DND-41 (cell line): ENCODE measurements around the gene DLG2.
"Not testable (repeated sequence)": the region's sequence is repeated elsewhere in the genome, so short reads cannot be mapped to it uniquely, and the experiment has no call there.

ENCODE experiments used
- ATAC-seq: fragments of 200-7000 bp; cut with Tn5 transposase; 3 replicates; pipeline ENCODE4 v1.9.1; 2021; ENCODE audit warnings: low read depth; ENCODE audit not compliant: insufficient read depth
- DNase-seq: peaks from one replicate; pipeline ENCODE4 v3.0.0-alpha.2; 2020
- H2AFZ ChIP-seq: 2 replicates; pipeline ENCODE4 v1.6.0; 2012; ENCODE audit warnings: low read depth, low read length
- H3K27ac ChIP-seq: 2 replicates; pipeline ENCODE4 v1.5.1; 2012; ENCODE audit warnings: low read length, inconsistent platforms
- H3K27me3 ChIP-seq: fragments of 200-600 bp; sonication (generic); 2 replicates; pipeline ENCODE4 v1.6.0; 2012; ENCODE audit warnings: low read length, mild to moderate bottlenecking, inconsistent platforms; ENCODE audit not compliant: insufficient read depth, poor library complexity
- H3K36me3 ChIP-seq: 2 replicates; pipeline ENCODE4 v1.5.1; 2012; ENCODE audit warnings: low read length, inconsistent platforms; ENCODE audit not compliant: insufficient read depth
- H3K4me1 ChIP-seq: 2 replicates; pipeline ENCODE4 v1.5.1; 2012; ENCODE audit warnings: mild to moderate bottlenecking, low read length; ENCODE audit not compliant: insufficient read depth
- H3K4me2 ChIP-seq: 2 replicates; pipeline ENCODE4 v1.6.0; 2012; ENCODE audit warnings: mild to moderate bottlenecking, moderate library complexity, low read length, inconsistent platforms; ENCODE audit not compliant: insufficient read depth
- H3K4me3 ChIP-seq, 2 experiments: fragments of 200-600 bp in 1 of 2; shearing (Covaris generic) in 1 of 2; 2 replicates each; pipeline ENCODE4 v1.5.1; 2012 to 2016; ENCODE audit warnings: inconsistent platforms in 2 of 2, low read length in 2 of 2, mild to moderate bottlenecking in 2 of 2, low read depth in 1 of 2, moderate library complexity in 1 of 2
- H3K79me2 ChIP-seq: 2 replicates; pipeline ENCODE4 v1.6.0; 2012; ENCODE audit warnings: low read length, inconsistent platforms; ENCODE audit not compliant: insufficient read depth
- H3K9ac ChIP-seq: 2 replicates; pipeline ENCODE4 v1.6.0; 2012; ENCODE audit warnings: low read depth, mild to moderate bottlenecking, inconsistent platforms, low read length, moderate library complexity
- H3K9me3 ChIP-seq: 2 replicates; pipeline ENCODE4 v1.5.1; 2012; ENCODE audit warnings: low read length, moderate library complexity, mild to moderate bottlenecking, inconsistent platforms; ENCODE audit not compliant: insufficient read depth, severe bottlenecking
- H4K20me1 ChIP-seq: 2 replicates; pipeline ENCODE4 v1.6.0; 2012; ENCODE audit warnings: low read length; ENCODE audit not compliant: insufficient read depth
- EZH2 ChIP-seq: IDR thresholded peaks from 3 replicates; pipeline ENCODE4 v1.6.1; 2012; ENCODE audit warnings: borderline replicate concordance, low read depth, mild to moderate bottlenecking, moderate library complexity, low read length, inconsistent platforms; ENCODE audit not compliant: severe bottlenecking
- TF ChIP-seq, protein P1 (sequence below): IDR thresholded peaks from 2 replicates; pipeline ENCODE4 v1.5.1; 2012; ENCODE audit warnings: borderline replicate concordance, low read length, moderate library complexity, mild to moderate bottlenecking; ENCODE audit not compliant: poor library complexity, severe bottlenecking; ENCODE audit errors: extremely low read depth

The DLG2 gene

DNA sequence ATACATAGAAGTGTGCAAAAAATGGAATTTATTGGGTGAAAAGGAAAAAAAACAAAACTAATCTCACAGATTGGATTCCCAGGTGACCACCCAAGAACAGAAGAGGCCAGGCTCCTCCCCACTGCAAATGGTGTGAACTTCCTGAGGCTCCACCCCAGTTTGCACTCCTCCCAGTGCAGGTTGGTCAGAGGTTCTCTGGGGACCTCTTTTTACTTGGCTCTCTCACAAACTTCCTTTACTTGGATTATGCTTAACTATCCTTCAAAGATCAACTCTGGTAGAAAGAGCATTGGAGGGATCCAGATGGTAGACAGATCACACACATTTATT lies 2202.0 kb downstream of the DLG2 start:
- ATAC-seq (no peak), DNase-seq (no peak)
- Histone ChIP-seq H3K27ac (no peak overlapping the region), H3K4me2 (no peak overlapping the region), H3K9me3 (peaks cover 8% of the 10 kb centered on the region), H3K36me3 (no peaks in the 10 kb centered on the region), H4K20me1 (no peaks in the 10 kb centered on the region), H3K9ac (no peak overlapping the region), H3K4me1 (no peaks in the 10 kb centered on the region), H3K79me2 (no peaks in the 10 kb centered on the region), H3K4me3 (no peak overlapping the region), H2AFZ (no peak overlapping the region), H3K27me3 (no peaks in the 10 kb centered on the region)
- TF ChIP-seq, protein P1, sequence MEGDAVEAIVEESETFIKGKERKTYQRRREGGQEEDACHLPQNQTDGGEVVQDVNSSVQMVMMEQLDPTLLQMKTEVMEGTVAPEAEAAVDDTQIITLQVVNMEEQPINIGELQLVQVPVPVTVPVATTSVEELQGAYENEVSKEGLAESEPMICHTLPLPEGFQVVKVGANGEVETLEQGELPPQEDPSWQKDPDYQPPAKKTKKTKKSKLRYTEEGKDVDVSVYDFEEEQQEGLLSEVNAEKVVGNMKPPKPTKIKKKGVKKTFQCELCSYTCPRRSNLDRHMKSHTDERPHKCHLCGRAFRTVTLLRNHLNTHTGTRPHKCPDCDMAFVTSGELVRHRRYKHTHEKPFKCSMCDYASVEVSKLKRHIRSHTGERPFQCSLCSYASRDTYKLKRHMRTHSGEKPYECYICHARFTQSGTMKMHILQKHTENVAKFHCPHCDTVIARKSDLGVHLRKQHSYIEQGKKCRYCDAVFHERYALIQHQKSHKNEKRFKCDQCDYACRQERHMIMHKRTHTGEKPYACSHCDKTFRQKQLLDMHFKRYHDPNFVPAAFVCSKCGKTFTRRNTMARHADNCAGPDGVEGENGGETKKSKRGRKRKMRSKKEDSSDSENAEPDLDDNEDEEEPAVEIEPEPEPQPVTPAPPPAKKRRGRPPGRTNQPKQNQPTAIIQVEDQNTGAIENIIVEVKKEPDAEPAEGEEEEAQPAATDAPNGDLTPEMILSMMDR = no peak
- TF ChIP-seq EZH2 = no peak

DNA sequence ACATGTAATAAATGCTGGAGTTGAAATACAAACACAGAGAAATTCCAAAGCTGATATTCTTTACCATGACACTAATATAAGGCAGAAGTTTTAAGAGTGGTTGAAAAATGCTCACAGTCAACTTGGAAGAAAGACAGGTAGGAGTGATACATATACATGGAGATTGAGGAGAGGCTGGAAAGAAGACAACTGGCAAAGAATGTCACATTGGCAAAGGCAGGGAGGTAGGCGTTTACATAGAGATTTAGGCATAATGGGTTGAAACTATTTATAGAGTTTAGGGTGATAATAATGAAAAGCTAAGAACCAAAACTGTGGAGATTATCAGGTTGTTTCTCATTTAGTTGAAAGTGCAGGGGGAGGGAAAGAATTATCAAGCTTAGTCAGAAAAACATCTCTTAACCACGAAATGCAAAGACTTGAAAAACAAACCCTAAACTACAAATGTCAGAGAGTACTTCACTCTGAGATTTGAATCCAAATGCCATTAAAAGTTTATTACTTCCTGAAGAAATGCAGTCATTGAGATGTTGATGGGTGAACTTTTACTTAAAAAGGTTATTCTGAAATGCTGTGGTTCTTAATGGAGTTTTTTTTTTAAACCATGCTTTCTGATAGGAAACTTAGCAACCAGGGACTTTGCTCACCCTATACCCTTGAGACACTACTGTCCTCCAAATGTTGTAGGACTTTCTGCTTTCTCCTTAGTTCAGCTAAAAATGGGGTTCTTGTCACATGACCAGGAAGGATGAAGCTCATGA lies 2202.6 kb downstream of the DLG2 start:
- H3K4me2 ChIP-seq = no peak overlapping the region
- TF ChIP-seq, protein P1 = no peak
- no peak for TF ChIP-seq EZH2
- H3K9ac ChIP-seq = no peak overlapping the region
- peaks cover 8% of the 10 kb centered on the region for H3K9me3 ChIP-seq
- no peak overlapping the region for H2AFZ ChIP-seq
- ATAC-seq (no peak), DNase-seq (no peak)
- no peaks in the 10 kb centered on the region for H4K20me1 ChIP-seq
- no peaks in the 10 kb centered on the region for H3K36me3 ChIP-seq
- H3K4me3 ChIP-seq = no peak overlapping the region
- no peaks in the 10 kb centered on the region for H3K79me2 ChIP-seq
- H3K27ac ChIP-seq = no peak overlapping the region
- H3K4me1 ChIP-seq = no peaks in the 10 kb centered on the region
- H3K27me3 ChIP-seq = no peaks in the 10 kb centered on the region

DNA sequence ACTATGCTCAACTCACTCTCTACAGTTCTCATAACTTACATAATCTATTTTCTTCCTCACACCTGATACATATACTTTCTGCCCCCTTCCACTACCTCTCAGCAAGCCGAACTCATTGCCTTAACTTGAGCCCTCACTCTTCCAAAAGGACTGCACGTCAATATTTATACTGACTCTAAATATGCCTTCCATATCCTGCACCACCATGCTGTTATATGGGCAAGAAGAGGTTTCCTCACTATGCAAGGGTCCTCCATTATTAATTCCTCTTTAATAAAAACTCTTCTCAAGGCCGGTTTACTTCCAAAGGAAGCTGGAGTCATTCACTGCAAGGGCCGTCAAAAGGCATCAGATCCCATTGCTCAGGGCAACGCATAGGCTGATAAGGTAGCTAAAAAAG lies 2204.5 kb downstream of the DLG2 start:
- not testable (repeated sequence) for H3K9me3 ChIP-seq, H3K4me3 ChIP-seq, H2AFZ ChIP-seq, H3K27ac ChIP-seq, H3K27me3 ChIP-seq, H3K79me2 ChIP-seq, H3K4me2 ChIP-seq, ATAC-seq, DNase-seq, H3K9ac ChIP-seq, H3K4me1 ChIP-seq, H4K20me1 ChIP-seq, H3K36me3 ChIP-seq

DNA sequence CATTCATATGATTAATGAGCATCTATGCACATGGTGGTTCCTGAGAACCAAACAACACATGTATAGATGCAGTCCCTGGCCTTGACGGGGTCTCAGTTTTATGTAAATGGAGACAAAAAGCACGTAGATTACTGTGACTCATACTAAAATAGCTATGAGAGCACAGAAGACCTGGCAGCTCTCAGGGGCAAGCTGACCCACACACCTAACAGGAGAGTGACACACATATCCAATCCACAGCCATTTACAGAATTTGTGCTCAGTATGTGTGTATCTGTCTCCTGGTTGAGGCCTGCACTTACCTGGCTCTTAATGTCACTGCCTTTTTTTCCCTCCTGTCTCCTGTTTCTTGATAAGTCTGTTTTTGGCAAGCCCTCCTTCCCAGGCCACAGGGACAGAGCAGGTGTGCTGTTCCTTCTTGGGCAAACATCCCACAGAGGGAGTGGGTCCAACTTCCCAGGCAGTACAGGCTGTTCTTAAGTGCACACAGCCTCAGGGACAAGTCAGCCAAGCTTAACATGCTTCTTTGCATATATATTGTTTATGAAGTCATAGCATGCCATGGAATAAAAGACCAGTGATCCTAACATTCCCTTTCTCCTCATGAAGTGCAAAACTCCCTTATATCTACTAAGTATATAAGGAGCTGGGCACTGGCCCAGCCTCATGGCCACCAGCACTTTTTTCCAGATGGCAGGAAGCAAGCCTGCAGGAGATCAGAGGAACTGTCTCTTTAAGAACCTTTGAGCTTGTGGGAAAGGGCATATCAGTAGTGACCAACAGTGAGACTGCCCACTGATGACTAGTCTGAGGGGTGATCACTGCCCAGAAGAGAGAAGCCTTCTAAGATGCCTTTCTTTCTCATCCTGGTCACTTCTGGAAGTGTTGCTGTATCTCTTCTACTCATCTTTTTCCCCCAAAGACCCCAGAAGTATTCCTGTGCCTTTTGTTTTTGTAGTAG lies 2216.3 kb downstream of the DLG2 start:
- TF ChIP-seq EZH2 = no peak
- TF ChIP-seq, protein P1 = no peak
- Histone ChIP-seq H3K4me1 (no peaks in the 10 kb centered on the region), H3K27ac (no peak overlapping the region), H4K20me1 (no peaks in the 10 kb centered on the region), H3K27me3 (no peaks in the 10 kb centered on the region), H3K9me3 (no peaks in the 10 kb centered on the region), H3K9ac (no peak overlapping the region), H2AFZ (no peak overlapping the region), H3K36me3 (no peaks in the 10 kb centered on the region), H3K4me2 (no peak overlapping the region), H3K4me3 (no peak overlapping the region), H3K79me2 (no peaks in the 10 kb centered on the region)
- no peak for ATAC-seq
- no peak for DNase-seq
